Stimulated activated CD8-positive, alpha-beta memory T cell treated with anti-CD3 and anti-CD28 coated beads, Interleukin-2, amount 100 ng/mL, for 48 hours (primary cell): ENCODE results near the gene FYCO1.

Experiments
- DNase-seq, 2 donors: peaks; one replicate each; pipeline ENCODE4 v3.0.0-alpha.2; 2020; ENCODE audit warnings: low read depth in 2 of 2

FYCO1 gene

DNA sequence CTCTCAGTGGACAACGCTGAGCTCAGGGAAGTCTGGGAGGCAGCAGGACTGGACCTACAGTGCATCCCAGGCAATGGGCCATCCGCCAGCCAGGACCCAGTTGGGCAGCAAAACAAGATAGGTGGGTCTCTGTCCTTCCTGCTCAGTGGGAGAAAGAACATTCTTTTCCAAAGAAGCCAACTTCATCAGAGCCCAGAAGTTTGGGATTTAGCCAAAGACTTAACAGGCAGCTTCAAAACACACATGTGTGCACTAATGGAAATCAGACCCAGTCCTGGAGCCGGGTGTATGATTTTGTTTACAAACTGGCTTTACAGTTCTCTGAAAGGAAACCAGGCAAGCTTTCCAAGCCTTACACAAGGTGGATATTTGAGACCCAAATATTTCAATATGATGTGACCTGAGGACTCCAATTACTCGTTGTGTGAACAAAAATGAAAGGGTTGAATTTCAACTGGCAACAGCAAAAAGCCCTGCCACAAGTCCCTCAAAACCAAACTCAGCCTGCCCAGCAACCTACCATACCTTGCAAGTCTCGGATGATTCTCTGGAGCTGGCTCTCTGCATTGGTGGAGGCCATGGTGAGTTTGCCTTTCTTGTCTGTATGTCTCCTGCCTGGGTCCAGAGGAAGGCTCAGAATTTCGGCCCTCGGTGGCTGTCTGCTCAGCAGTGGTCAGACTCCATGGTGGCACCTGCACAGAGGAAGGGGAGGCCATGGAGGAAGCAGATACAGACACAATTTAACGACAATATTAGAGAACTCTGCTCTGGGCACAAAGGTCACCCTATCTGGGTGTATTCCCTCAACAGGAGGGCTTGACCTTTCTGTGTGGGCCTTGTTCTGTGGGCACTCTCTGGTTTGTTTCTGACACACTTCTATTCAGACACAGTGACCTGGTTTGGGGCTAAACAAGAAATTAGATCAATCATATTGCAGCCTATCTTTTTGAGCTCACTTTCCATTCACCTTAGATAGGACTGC is 11.0 kb downstream of the FYCO1 start:
- DNase-seq: no peak

DNA sequence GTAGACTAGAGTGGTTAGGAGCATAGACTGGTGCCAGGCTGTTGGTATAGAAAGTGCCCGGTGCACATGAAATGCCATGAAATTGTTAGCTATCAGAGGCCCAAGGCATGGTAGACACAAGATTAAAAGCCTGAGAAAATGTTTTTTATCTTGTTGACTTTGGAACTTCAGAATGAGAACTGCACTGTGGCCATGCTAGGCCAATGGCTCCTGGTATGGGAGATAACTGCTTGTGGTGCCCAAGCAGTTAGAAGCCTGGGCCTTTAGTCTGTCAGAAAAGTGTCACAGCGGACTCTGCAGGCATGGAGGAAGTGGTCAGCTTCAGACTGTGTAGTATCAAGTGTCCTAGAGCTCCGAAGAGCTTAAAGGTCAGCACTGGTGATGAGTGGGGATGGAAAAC is 11.9 kb downstream of the FYCO1 start:
- no peak for DNase-seq

- DNase-seq: no peak
Measured at GRCh38 chr3:45981346-45982074, 14.1 kb downstream of the FYCO1 start.

DNA sequence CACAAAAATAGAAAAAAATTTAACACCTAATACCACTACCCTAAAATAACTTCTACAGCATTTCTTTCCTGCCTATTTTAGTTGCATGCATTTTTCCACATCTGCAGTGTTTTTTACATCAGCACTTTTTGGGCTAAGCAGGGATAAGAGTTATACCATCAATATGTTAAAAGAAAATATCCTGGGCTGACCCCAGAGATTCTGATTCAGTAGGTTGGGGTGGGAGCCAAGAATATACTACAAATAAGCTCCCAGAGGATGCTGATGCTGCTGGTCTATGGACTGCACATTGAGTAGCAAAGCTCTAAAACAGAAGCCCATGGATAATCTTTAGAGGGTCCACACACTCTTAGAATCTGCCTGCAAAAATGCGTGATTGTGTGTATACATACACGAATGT is 14.8 kb downstream of the FYCO1 start:
- no peak for DNase-seq

DNA sequence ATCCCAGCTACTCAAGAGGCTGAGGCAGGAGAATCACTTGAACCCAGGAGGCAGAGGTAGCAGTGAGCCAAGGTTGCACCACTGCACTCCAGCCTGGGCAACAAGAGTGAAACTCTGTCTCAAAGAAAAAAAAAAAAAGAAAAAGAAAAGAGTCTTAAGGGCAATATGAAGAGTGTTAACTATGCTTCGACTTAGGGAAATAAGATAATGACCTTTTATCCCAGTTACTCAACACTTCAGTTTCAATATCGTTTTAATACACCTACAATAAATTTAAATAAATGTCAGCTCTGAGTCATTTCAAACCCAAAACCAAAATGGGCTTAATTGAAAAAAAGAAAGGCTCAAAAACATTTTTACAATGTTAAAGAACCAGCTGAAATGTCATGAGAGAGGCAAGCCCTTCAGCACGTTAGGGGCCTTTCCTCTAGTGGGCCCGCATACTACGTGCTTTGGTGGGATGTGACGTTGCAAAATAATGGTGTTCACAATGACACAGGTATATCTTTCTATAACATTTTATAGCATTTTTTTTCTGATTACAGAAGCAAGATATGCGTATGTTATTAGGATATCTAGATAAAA is 15.3 kb downstream of the FYCO1 start:
- no peak for DNase-seq

- DNase-seq: no peak
Measured at GRCh38 chr3:45979378-45979777, 16.2 kb downstream of the FYCO1 start.

DNA sequence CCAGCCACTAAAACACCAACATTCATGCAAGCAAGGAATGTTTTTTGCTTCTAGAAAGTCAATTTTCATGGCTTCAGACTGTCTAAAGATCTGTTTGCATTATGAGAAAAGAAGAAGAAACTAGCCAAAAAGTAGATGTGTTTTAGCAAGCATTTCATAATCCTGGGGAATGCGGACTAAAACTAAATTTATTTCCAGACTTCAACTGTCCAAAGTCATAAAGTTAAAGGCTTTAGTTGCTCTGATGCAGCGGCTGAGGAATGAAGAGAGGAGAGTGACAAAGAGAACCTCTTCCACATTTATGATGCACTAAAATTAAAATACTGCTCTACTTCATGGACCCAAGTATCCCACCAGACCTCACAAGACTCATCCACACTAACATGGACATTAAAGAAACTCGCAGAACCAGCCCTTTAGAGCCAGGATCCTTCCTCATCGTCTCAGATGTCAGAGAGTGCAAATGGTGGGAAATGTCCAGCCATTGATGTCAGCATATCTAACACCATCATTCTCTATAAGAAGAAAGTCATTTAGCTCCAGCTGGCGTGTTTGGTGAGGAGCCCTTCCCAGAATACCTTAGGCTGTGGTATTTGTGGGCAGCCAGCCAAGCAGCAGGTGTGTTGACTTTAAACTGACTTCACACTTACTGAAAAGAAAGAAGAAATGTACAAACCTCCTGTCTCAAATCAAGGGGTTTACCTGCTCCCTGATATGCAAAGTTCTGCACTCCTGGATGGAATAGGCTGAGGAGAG is 17.4 kb downstream of the FYCO1 start:
- peak in 1 of 2 donors; percentile 39 for DNase-seq

DNA sequence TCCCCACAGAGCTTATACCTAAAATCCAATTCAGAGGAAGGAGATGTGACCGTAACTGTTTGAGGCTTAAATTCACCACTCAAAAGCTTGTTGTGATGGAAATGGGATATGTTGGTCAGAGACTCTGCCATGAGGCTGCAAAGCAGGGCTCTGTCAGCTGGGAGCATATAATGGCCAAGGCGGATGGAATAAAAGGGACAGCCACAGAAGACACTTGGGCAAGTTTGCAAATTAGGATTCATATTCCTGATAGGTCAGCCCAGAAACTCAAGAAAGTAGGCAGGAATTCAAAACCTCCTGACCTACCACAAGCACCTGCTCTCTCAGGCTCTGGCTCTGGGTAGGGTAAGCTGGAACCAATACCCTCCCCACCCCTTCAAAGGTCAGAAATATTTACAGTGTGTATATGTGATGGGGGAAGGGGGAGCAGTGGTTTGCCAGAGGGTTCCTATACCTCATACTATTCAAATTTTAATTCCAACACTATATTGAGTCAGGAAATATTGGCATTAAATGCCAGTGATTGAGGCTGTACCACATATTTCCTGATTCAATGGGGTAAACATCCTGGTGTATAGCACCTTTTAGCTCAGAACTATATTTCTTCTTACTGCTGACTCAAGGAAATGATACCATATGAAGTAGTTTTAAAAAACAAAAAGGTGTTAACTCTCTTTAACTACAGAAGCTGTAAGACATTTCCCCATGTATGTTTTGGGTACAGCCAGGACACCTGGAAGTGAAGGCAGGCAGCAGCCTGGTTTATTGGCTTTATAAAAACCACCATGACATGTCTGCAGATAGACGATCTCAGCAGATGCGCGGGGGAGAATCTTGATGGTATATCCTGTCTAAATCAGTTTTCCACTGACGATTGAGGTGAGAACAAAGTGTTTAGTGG is 19.2 kb downstream of the FYCO1 start:
- DNase-seq: no peak

GRCh38 chr3:45975686-45976085 is 19.9 kb downstream of the FYCO1 start:
- no peak for DNase-seq

- DNase-seq: no peak
Measured at GRCh38 chr3:45974686-45975085, 20.9 kb downstream of the FYCO1 start.

DNA sequence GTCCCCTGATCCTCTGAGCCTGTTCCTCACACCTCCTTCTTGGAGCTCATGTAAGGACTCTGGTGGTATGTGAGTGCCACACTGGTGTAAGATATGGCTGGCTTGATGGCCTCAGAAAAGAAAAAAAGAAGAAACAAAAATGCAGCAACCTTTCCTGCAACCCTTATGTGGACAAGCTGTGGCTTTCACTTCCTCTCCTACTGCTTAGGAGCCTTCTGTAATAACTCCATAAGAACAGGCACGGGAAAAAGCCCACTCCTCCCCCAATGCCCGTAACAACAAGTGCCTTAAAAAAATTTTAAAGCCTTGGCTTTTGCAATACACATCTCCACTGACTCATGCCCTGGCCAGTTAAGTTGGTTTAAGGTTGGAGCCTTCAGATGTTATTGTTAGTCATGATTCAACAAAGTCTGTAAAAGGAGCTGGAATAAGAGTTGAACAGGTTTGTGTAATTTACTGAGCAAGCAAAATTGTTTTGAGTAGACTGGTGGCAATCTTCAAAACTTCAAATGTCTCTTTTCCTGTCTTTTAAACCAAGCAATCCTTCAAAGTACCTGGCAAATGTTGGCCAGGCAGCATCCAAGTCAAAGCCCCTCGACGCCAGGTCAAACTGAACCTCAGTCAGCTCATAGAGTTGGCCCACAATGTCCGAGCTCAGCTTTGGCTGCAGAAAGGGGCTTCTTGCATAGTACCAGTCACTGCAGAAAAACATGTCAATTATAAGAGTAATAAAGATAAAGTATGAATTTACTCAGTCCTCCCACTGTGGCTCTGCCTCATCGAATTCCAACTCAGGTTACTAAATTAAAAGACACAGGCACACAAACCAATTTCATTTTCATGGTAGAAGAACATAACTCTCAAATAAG is 22.9 kb downstream of the FYCO1 start:
- no peak for DNase-seq

DNA sequence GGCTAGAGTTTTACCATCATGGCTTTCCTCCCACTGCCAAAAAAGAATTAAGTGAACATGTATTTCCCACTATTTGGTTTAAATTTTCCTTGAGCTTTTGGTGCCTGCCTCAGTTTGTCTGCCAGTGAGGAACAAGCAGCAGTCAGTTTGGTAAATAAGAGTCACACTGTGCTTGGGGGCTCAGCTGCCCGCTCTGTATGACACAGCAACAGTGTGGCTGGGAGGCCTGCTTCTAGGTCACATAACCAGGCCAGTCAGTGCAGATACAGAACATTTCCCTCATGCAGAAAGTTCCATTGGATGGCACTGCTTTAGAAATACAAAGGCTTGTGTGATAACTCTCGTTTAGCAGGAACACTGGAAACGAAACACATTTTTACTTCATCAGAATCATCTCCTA is 25.7 kb downstream of the FYCO1 start:
- DNase-seq: no peak

GRCh38 chr3:45969116-45969515 is 26.5 kb downstream of the FYCO1 start:
- DNase-seq: no peak

DNA sequence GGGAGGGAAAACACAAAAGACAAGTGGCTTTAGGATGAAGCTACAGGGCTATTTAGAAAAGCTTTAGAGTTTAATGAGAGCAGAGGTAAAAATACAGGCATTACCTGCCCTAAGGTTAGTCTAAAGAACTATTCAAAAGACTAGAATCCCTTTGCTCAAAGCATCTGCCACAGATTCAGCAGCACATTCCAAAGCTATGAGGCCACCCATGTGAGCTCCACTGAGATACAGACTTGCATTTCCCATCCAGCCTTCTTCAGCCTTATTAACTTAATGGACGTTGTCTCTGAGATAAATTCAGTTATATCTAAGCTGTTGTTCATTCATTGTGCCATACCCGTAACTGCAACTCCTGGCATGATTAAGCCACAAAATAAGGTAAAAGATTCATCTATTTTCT is 26.9 kb downstream of the FYCO1 start:
- DNase-seq: no peak

GRCh38 chr3:45968149-45968548 is 27.5 kb downstream of the FYCO1 start:
- no peak for DNase-seq

DNA sequence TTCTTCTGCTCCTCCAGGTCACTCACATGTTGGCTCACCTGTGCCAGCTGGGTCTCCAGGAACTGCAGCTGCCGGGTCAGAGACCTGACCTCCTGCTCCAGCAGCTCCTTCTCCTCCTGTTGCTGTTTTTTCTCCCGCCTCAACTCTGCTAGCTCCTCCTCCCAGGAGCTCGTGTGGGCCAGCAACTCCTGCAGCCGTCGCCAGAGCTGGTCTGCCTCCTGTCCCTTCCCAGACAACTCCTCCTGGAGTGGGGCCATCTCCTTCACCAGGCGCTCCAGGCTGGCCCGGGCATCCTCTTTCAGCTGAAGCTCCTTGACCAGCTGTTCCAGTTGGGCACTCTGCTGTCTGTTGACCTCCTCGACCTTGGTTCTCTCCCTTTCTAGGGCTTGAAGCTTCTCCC is 27.9 kb downstream of the FYCO1 start:
- DNase-seq: no peak

GRCh38 chr3:45966950-45967640 is 28.5 kb downstream of the FYCO1 start:
- no peak for DNase-seq

DNA sequence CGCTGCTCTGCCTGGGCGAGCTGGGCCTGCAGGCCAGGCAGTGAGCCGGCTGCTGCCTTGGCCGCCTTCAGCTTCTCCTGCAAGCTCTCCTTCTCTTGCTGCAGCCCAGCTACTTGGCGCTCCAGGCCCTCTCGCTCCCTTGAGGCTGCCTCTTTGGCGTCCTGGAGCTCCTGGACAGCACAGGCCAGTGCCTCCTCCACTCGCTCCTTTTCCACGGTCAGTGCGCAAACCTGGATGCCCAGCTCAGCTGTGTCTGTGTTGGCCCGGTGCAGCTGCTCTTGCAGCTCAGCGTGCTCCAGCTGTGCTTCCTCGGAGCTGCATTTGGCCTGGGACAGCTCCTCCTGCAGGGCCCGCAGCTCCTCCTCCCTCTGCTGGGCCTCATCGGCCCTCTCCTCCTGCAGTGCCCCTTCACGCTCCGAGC is 29.2 kb downstream of the FYCO1 start:
- DNase-seq: no peak

DNA sequence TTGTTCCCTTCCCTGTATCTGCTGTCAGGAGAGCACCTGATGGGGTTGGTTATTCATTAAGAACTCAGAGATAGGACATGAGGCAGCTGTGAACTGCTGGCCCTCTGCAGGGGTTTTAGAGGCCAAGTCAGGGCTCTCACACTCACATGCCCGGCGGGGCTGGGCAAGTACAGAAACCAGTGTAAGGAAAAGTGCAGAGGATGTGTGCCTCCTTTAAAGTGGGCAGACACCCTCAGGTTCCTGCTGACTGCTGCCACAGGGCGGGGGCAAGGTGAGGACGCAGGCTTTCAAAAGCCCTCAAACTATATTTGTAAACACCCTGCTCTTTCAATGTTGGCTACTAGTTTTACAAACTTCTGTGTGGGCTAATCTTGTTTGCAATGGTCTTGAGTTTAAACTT is 30.0 kb downstream of the FYCO1 start:
- DNase-seq: no peak
